ENCODE results near the gene RBSN.

RBSN gene

DNA sequence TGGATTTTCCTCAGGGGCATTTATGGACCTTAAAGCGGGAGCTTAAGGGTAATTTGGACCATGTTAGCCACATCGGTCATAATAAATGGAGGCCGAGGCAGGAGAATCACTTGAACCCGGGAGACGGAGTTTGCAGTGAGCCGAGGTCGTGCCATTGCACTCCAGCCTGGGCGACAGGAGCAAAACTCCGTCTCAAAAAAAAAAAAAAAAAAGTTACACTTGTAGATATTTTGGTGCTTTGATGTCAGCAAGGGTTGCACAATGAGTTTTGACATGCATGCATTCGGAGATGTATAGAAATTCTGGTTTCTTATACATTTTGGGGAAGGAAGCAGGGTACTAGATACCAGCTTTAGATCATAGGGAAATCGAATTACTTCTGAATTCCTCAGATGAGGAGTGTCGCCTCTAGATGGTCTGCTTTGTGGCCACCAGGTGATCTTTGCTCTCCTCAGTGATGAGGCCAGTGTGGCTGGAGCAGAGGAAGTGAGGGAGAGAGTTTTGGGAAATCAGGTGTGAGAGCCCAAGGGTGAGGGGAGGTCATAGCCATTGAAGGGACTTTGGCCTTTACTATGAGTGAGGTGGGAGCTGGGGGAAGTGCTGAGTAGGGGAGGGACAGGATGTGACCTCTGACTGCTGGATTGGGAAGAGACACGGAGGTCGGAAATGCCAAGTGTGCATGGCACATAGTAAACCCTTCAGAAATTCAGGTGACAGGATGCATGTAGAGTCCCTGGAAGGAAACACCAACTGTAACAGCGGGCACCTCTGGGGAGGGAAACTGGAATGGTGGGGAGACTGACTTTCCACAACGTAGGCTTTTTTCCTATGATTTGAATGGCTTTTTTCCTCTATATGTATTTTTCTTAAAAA lies 8.4 kb upstream of the RBSN start:
- intact Hi-C loops (cut with DNase I): no loop called here
- no peak for DNase-seq

GRCh38 chr3:15102836-15103235 lies 3.9 kb upstream of the RBSN start:
- peak in 27 of 42 donors; percentile 18 to 80 (median 42) for DNase-seq
- intact Hi-C loops (cut with DNase I): loop anchor here (5.0 kb wide), 1 partner anchor 104 kb away; the partner anchor contains the start of gene CAPN7

- intact Hi-C loops (cut with DNase I): loop anchor here (5.0 kb wide), 1 partner anchor 105 kb away; the partner anchor contains the start of gene CAPN7
- DNase-seq: peak; percentile 35 to 91 (median 69)
Measured at GRCh38 chr3:15102256-15102655, 3.3 kb upstream of the RBSN start.

- intact Hi-C loops (cut with DNase I): loop anchor here (5.0 kb wide), 2 partner anchors 108 to 152 kb away; partner anchors contain the start of genes CAPN7 and NR2C2
- DNase-seq: peak in 35 of 42 donors; percentile 6 to 70 (median 34)
Measured at GRCh38 chr3:15099364-15100098, 583 bp upstream of the RBSN start.

DNA sequence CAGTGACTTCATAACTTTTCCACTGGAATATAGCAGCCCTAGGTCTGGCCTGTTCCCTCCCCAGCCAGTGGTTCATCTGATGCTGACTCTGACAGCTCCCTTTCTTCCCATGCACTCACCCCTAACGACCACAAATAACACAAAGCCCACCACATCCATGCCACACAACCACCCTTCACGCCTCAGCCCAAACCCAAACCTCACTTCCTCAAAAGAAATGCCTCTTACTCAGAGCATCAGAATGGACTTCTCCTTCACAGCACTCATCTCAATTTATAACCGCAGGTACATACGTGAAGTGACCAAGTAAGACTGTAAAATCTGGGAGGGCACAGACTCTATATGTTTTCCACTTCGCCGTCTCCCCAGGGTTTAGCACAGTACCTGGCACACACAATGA lies 1.1 kb downstream of the RBSN start:
- intact Hi-C loops (cut with DNase I): loop anchor here (5.0 kb wide), 1 partner anchor 151 kb away; the partner anchor contains the start of gene NR2C2
- no peak for DNase-seq

GRCh38 chr3:15096046-15096445 lies 2.9 kb downstream of the RBSN start:
- intact Hi-C loops (cut with DNase I): loop anchor here (5.0 kb wide), 1 partner anchor 149 kb away; the partner anchor contains the start of gene NR2C2
- peak in 3 of 42 donors; percentile 20 to 24 (median 22) for DNase-seq

GRCh38 chr3:15094187-15094875 lies 4.6 kb downstream of the RBSN start:
- intact Hi-C loops (cut with DNase I): no loop called here
- DNase-seq: no peak

DNA sequence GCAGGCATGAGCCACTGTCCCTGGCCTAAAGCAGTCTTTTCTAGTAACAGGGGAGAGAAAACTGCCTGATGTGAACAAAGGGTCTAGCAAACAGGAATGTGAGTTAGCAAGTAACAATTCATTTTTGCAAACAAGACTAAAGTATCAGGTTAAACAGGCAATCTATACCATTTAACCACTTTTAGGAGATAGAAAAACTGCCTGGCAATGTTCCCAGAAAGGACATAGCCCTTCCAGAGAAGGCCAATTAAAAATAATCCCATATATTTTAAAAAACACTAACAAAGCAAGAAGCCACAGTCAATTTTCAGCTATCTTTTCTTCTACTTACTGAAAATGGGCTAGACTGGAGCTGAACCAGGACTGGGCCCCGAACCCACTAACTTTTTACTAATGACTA lies 6.3 kb downstream of the RBSN start:
- no peak for DNase-seq
- intact Hi-C loops (cut with DNase I): no loop called here

GRCh38 chr3:15091575-15091974 lies 7.4 kb downstream of the RBSN start:
- intact Hi-C loops (cut with DNase I): no loop called here
- DNase-seq: no peak

- intact Hi-C loops (cut with DNase I): no loop called here
- no peak for DNase-seq
Measured at GRCh38 chr3:15089201-15089600, 9.7 kb downstream of the RBSN start.

DNA sequence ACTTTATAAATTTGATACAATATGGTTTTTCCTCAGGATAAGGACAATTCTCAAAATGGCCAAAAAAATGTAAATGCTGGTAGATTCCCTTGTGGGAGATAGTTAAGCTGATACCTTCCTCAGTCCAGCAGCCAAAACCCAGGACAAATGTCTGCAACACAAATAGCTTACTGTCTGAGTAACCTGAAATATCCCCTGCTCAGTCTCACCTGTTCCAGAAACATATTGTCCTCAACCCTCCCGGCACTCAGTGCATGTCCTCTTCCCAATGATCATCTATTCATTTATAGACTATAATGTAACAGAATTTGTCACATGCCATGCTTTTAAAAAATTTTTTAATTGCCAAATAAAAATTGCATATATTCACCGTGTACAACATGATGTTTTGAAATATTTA lies 12.2 kb downstream of the RBSN start:
- no peak for DNase-seq
- intact Hi-C loops (cut with DNase I): no loop called here

DNA sequence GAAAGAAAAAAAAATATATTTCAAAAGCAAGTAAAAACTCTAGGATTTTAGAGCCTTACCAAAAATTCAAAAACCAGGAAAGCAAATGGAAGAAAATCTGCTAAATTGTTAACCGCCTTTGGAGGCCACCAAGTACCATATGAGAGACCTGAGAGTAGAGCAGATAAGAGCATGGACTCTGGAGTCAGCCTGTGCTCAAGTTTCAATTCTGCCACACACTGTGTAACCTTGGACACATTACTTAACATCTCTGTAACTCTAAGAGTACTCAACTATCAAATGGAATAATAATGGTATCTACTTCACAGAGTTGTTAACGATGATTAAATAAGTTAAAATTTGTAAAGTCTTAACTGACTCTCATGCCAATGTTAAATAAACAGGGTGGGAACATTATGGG lies 12.7 kb downstream of the RBSN start:
- DNase-seq: no peak
- intact Hi-C loops (cut with DNase I): no loop called here

GRCh38 chr3:15083252-15083651 lies 15.7 kb downstream of the RBSN start:
- no peak for DNase-seq
- intact Hi-C loops (cut with DNase I): no loop called here

- no peak for DNase-seq
- intact Hi-C loops (cut with DNase I): no loop called here
Measured at GRCh38 chr3:15081960-15082664, 16.8 kb downstream of the RBSN start.

- intact Hi-C loops (cut with DNase I): no loop called here
- DNase-seq: no peak
Measured at GRCh38 chr3:15079091-15079490, 19.9 kb downstream of the RBSN start.

GRCh38 chr3:15074500-15074899 lies 24.4 kb downstream of the RBSN start:
- intact Hi-C loops (cut with DNase I): no loop called here
- DNase-seq: no peak

DNA sequence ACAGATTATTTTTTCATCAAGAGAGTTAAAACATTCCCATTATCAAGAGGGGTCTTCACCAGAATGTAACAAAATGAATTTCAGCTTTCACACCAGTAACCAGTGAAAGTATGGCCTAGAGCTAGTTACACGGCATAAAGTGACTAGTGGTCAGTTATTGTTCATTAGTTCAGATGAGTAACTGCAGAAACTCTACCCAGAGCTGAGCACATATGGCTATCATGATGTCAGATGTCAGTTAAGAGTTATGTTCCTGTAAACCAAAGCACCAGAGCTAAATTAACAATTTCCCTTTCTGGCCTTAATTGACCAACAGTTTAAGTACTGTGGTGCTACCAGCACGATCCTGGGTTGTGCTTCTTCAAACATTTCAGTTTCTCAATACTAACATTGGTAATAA lies 27.2 kb downstream of the RBSN start:
- intact Hi-C loops (cut with DNase I): no loop called here
- DNase-seq: no peak

- DNase-seq: no peak
- intact Hi-C loops (cut with DNase I): loop anchor here (10.0 kb wide), 2 partner anchors 125 to 415 kb away; partner anchors contain the start of genes CCDC174 and NR2C2
Measured at GRCh38 chr3:15069441-15069840, 29.5 kb downstream of the RBSN start.

DNA sequence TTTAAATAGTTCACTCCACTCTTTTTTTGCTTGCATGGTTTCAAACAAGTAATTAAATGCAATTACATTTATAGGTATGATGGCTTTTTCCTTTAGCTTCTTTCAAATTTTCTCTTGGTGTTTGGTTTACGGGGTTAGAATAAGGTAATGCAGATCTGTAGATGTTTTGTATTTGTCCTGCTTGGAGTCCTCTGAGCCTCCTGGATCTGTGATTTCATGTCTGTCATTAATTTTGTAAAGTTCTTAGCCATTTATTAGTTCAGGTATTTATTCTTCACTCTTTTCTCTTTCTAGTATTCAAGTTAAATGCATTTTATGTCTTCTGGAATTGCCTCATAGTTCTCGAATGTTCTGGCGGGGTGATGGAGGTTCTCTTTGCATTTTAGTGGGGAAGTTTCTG lies 32.5 kb downstream of the RBSN start:
- intact Hi-C loops (cut with DNase I): loop anchor here (10.0 kb wide), 2 partner anchors 122 to 412 kb away; partner anchors contain the start of genes CCDC174 and NR2C2
- no peak for DNase-seq
